NCI-H2107 treated with DMSO at 0.1 percent for 48 hours (cell line): ENCODE results near the gene UBAC2.
A peak's percentile ranks its signal among the peaks of the same experiment; 100 is the strongest.
"Not testable (repeated sequence)": the region's sequence is repeated elsewhere in the genome, so short reads cannot be mapped to it uniquely, and the experiment has no call there.

Experiments
- DNase-seq: peaks from one replicate; lab custom pipeline; 2025; ENCODE audit not compliant: unreplicated experiment; lab: John Stamatoyannopoulos, UW

Gene UBAC2

GRCh38 chr13:99182439-99182838 is 18.2 kb upstream of the UBAC2 start:
- DNase-seq: no peak

- no peak for DNase-seq
These were observed 15.0 kb upstream of the UBAC2 start for GRCh38 chr13:99185606-99186005.

- no peak for DNase-seq
These were observed 10.3 kb upstream of the UBAC2 start for GRCh38 chr13:99190147-99190985.

GRCh38 chr13:99191336-99191899 is 9.2 kb upstream of the UBAC2 start:
- DNase-seq: no peak

- no peak for DNase-seq
These were observed 8.7 kb upstream of the UBAC2 start for GRCh38 chr13:99191900-99192399.

- DNase-seq: no peak
These were observed 8.2 kb upstream of the UBAC2 start for GRCh38 chr13:99192480-99192879.

- DNase-seq: no peak
These were observed 7.5 kb upstream of the UBAC2 start for GRCh38 chr13:99193152-99193551.

- no peak for DNase-seq
These were observed 4.1 kb upstream of the UBAC2 start for GRCh38 chr13:99196466-99197116.

- DNase-seq: peak; percentile 68
These were observed 3.5 kb upstream of the UBAC2 start for GRCh38 chr13:99197117-99197651.

GRCh38 chr13:99199541-99200431 is 868 bp upstream of the UBAC2 start:
- no peak for DNase-seq

- no peak for DNase-seq
These were observed 3.2 kb downstream of the UBAC2 start for GRCh38 chr13:99203601-99204579.

- no peak for DNase-seq
These were observed 5.1 kb downstream of the UBAC2 start for GRCh38 chr13:99205621-99206220.

- no peak for DNase-seq
These were observed 5.6 kb downstream of the UBAC2 start for GRCh38 chr13:99206226-99206625.

- DNase-seq: no peak
These were observed 6.2 kb downstream of the UBAC2 start for GRCh38 chr13:99206873-99207272.

GRCh38 chr13:99207511-99207910 is 6.9 kb downstream of the UBAC2 start:
- no peak for DNase-seq

- no peak for DNase-seq
These were observed 7.5 kb downstream of the UBAC2 start for GRCh38 chr13:99208185-99208584.

- no peak for DNase-seq
These were observed 8.3 kb downstream of the UBAC2 start for GRCh38 chr13:99208845-99209527.

GRCh38 chr13:99210627-99211026 is 10.0 kb downstream of the UBAC2 start:
- not testable (repeated sequence) for DNase-seq
